ENCODE measurements around the gene PDE4D. TPM values are rescaled to one million over a fixed set of nuclear protein-coding genes. Genes with fewer than 3 reads are reported as not detected.

The PDE4D gene
- total RNA-seq, 2 experiments from 2014 or later, result 0.50 to 0.51 TPM

- Histone ChIP-seq H3K27ac (ENCODE audit: low read depth, low read length, poor library complexity, severe bottlenecking) (no peak overlapping the region), H2AFZ (ENCODE audit: low read length) (no peak overlapping the region), H3K79me2 (ENCODE audit: insufficient read depth, low read depth, low read length) (no peaks in the 10 kb centered on the region), H3K36me3 (ENCODE audit: insufficient read depth, low read length) (no peaks in the 10 kb centered on the region), H3K4me2 (ENCODE audit: low read length) (no peak overlapping the region), H3K4me1 (ENCODE audit: insufficient read depth, low read length, poor library complexity, severe bottlenecking) (no peaks in the 10 kb centered on the region), H4K20me1 (ENCODE audit: insufficient read depth, low read length) (no peaks in the 10 kb centered on the region), H3K9me3 (ENCODE audit: low read length) (no peaks in the 10 kb centered on the region), H3K9me2 (ENCODE audit: insufficient read depth, low read length) (no peaks in the 10 kb centered on the region), H3K4me3 (ENCODE audit: low read depth, low read length, poor library complexity, severe bottlenecking) (no peak overlapping the region)
- no peak for DNase-seq (ENCODE audit: low spot score)
- ChIA-PET POLR2A (interaction anchor here (0.6 kb wide), 1 partner anchor 30 kb away, joined by 3 read pairs; no protein-coding TSS in a partner anchor), CTCF (ENCODE audit: unreplicated experiment) (no interaction called here)
- TF ChIP-seq CTCF (conservative IDR thresholded peaks at IDR 0.05; ENCODE audit: low read length) (no peak), EZH2phosphoT487 (IDR thresholded peaks at IDR 0.05; ENCODE audit: borderline replicate concordance, low read depth, low read length) (no peak)
- intact Hi-C loops (cut with micrococcal nuclease; ENCODE audit: unreplicated experiment), result no loop called here
- BruUV-seq (replicated peaks), result no TSS peak
Observed at GRCh38 chr5:59178482-59178881, 715.0 kb downstream of the PDE4D start.

- Histone ChIP-seq H3K9me3 (ENCODE audit: low read length) (no peaks in the 10 kb centered on the region), H3K4me1 (ENCODE audit: insufficient read depth, low read length, poor library complexity, severe bottlenecking) (no peaks in the 10 kb centered on the region), H3K79me2 (ENCODE audit: insufficient read depth, low read depth, low read length) (no peaks in the 10 kb centered on the region), H3K36me3 (ENCODE audit: insufficient read depth, low read length) (no peaks in the 10 kb centered on the region), H3K4me3 (ENCODE audit: low read depth, low read length, poor library complexity, severe bottlenecking) (no peak overlapping the region), H3K4me2 (ENCODE audit: low read length) (no peak overlapping the region), H2AFZ (ENCODE audit: low read length) (no peak overlapping the region), H4K20me1 (ENCODE audit: insufficient read depth, low read length) (no peaks in the 10 kb centered on the region), H3K9me2 (ENCODE audit: insufficient read depth, low read length) (no peaks in the 10 kb centered on the region), H3K27ac (ENCODE audit: low read depth, low read length, poor library complexity, severe bottlenecking) (no peak overlapping the region)
- DNase-seq (ENCODE audit: low spot score), result no peak
- BruUV-seq (replicated peaks), result no TSS peak
- TF ChIP-seq CTCF (conservative IDR thresholded peaks at IDR 0.05; ENCODE audit: low read length) (no peak), EZH2phosphoT487 (IDR thresholded peaks at IDR 0.05; ENCODE audit: borderline replicate concordance, low read depth, low read length) (no peak)
- ChIA-PET CTCF (ENCODE audit: unreplicated experiment) (no interaction called here), POLR2A (interaction anchor here (0.6 kb wide), 1 partner anchor 29 kb away, joined by 3 read pairs; no protein-coding TSS in a partner anchor)
- intact Hi-C loops (cut with micrococcal nuclease; ENCODE audit: unreplicated experiment), result no loop called here
Observed at GRCh38 chr5:59178071-59178470, 715.5 kb downstream of the PDE4D start.

GRCh38 chr5:59177644-59178043, 715.9 kb downstream of the PDE4D start:
- H4K20me1 ChIP-seq (ENCODE audit: insufficient read depth, low read length), result no peaks in the 10 kb centered on the region
- no peak overlapping the region for H2AFZ ChIP-seq (ENCODE audit: low read length)
- no TSS peak for BruUV-seq (replicated peaks)
- intact Hi-C loops (cut with micrococcal nuclease; ENCODE audit: unreplicated experiment), result no loop called here
- TF ChIP-seq EZH2phosphoT487 (IDR thresholded peaks at IDR 0.05; ENCODE audit: borderline replicate concordance, low read depth, low read length) (no peak), CTCF (conservative IDR thresholded peaks at IDR 0.05; ENCODE audit: low read length) (no peak)
- no peaks in the 10 kb centered on the region for H3K4me1 ChIP-seq (ENCODE audit: insufficient read depth, low read length, poor library complexity, severe bottlenecking)
- H3K9me3 ChIP-seq (ENCODE audit: low read length), result no peaks in the 10 kb centered on the region
- no peak overlapping the region for H3K4me3 ChIP-seq (ENCODE audit: low read depth, low read length, poor library complexity, severe bottlenecking)
- H3K27ac ChIP-seq (ENCODE audit: low read depth, low read length, poor library complexity, severe bottlenecking), result no peak overlapping the region
- no peaks in the 10 kb centered on the region for H3K36me3 ChIP-seq (ENCODE audit: insufficient read depth, low read length)
- CTCF ChIA-PET (ENCODE audit: unreplicated experiment), result no interaction called here
- H3K9me2 ChIP-seq (ENCODE audit: insufficient read depth, low read length), result no peaks in the 10 kb centered on the region
- POLR2A ChIA-PET, result interaction anchor here (0.6 to 1.0 kb wide), 2 partner anchors 11 to 29 kb away, joined by 3 read pairs; no protein-coding TSS in a partner anchor
- no peak overlapping the region for H3K4me2 ChIP-seq (ENCODE audit: low read length)
- no peak for DNase-seq (ENCODE audit: low spot score)
- no peaks in the 10 kb centered on the region for H3K79me2 ChIP-seq (ENCODE audit: insufficient read depth, low read depth, low read length)
